ENCODE data around the gene BLMH.

The BLMH gene

GRCh38 chr17:30304778-30305177 lies 13.0 kb upstream of the BLMH start:
- no peak for DNase-seq

- no peak for DNase-seq
Measured at GRCh38 chr17:30302241-30302640, 10.5 kb upstream of the BLMH start.

DNA sequence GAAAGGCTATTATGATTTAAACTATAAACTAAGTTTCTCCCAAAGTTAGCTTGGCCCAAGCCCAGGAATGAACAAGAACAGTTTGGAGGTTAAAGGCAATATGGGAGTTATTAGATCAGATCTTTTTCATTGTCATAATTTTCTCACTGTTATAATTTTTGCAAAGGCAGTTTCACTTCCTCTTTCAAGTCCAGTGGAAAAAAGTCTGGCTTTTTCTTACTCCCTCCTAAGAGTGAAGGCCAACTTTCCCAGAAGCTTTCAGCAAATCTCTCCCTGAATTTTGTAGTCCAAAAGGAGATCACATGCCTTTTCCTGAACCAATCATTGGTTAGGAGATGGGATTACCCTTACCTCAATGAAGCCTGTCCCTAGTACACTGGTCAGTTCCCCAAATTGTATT lies 9.1 kb upstream of the BLMH start:
- DNase-seq = peak; percentile 73

DNA sequence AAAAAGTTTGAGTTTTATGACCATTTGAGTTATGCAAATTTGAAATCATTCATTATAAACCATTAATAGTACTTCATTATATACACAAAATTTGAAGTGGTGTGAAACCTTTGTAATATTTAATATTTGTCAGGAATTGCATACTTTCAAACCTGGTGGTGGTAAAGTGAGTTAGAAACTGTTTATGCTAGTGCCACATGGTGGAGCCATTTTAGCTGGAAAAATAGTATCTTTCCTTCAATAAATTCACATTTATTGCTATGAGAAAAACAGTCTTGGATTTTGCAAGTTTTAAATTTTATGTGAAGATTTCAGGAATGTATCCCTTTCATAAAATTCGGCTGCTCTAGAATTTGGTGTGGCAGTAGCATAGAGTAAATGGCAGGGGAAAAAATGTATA lies 7.3 kb upstream of the BLMH start:
- no peak for DNase-seq

DNA sequence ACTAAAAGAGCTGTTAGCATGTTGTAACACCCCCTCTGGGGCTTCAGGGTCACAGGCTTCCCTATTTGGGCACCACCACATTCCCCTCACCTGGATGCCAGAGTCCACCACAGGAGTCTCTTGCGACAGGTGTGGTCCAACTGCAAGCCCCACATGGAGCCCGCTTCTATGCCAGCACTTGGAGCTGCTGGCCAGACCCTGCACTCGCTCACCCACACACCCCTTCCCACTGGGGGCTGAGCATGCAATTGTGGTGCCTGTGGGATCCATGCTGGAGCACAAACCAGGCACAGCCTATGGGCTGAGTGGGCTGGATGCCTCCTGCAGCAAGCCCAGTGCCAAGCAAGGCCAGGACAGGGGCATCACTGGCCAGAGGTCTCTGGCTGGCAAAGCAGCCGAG lies 6.0 kb upstream of the BLMH start:
- no peak for DNase-seq

GRCh38 chr17:30296499-30297080 lies 4.8 kb upstream of the BLMH start:
- DNase-seq = peak; percentile 51

- DNase-seq = no peak
Measured at GRCh38 chr17:30292286-30292858, 628 bp upstream of the BLMH start.

GRCh38 chr17:30290696-30291542 lies 825 bp downstream of the BLMH start:
- DNase-seq = peak; percentile 18

GRCh38 chr17:30290077-30290476 lies 1.7 kb downstream of the BLMH start:
- no peak for DNase-seq

- DNase-seq = no peak
Measured at GRCh38 chr17:30279156-30279555, 12.6 kb downstream of the BLMH start.

GRCh38 chr17:30278032-30278431 lies 13.7 kb downstream of the BLMH start:
- DNase-seq = no peak

GRCh38 chr17:30275911-30276310 lies 15.8 kb downstream of the BLMH start:
- no peak for DNase-seq

DNA sequence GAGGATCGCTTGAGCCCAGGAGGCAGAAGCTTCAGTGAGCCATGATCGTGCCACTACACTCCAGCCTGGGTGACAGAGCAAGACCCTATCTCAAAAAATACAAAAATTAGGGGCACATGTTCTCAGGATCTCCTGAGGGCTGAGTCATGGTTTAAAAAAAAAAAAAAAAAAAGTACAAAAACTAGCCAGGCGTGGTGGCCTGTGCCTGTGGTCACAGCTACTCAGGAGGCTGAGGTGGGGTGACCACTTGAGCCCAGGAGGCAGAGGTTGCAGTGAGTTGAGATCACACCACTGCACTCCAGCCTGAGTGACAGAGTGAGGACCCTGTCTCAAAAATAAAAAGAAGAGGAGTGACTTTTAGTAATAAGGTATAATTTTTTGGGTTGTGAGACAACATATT lies 16.9 kb downstream of the BLMH start:
- DNase-seq = no peak

GRCh38 chr17:30273373-30273772 lies 18.4 kb downstream of the BLMH start:
- DNase-seq = no peak

GRCh38 chr17:30271102-30271501 lies 20.6 kb downstream of the BLMH start:
- no peak for DNase-seq

- DNase-seq = no peak
Measured at GRCh38 chr17:30267625-30268024, 24.1 kb downstream of the BLMH start.

DNA sequence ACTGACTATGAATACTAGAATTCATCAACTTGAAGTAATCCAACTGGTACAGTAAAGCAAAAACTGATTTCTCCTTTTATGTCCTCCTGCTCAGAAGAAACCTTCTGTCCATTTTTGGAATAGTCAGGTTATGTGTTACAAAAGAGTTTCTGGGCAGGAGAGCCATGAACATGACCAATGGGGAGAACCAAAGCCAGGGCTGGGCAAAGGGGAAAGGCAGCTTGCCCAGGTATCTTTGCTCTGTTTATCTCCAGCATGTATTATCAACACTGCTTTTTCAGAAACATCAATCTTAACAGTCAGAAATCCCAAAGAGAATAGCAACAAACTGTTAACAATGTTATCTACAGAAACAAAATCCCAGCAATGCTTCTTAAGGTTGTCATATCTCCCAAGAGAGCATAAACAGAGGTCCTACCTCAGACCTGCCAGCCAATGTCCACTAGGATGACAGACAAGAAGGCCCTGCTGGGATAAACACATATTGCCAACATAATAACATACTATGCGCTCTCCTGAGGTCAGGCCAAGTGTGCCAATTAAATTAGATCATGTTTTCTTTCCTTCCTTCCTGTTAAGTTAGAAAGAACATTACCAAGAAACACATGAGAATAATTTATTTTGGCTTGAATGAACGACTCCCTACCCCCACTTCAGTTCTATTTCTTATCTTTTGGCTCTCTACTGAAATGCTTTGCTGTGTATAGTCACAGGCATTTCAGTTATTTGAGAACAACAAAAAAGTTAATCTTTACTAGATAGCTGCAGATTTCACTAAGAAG lies 28.0 kb downstream of the BLMH start:
- DNase-seq = no peak

- no peak for DNase-seq
Measured at GRCh38 chr17:30256756-30257506, 34.8 kb downstream of the BLMH start.

DNA sequence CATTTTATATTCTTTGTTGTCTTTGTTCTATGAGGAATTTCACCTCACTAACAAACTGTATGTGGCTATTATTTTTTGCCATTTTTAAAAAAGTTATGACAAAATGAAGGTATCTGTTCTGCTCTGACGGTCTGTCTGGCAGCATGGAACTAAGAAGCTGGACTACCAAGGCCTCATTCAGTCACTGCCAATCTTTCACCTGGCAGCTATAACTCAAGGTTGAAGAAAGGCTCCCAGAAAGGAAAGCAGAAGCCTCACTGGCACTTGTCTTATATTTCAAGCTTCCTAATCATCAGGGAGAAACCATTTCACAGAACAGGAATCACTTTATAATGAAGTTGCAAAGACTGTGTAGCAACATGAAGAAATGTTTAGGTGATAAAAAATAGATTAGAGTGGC lies 37.6 kb downstream of the BLMH start:
- no peak for DNase-seq

GRCh38 chr17:30253312-30253711 lies 38.4 kb downstream of the BLMH start:
- no peak for DNase-seq

DNA sequence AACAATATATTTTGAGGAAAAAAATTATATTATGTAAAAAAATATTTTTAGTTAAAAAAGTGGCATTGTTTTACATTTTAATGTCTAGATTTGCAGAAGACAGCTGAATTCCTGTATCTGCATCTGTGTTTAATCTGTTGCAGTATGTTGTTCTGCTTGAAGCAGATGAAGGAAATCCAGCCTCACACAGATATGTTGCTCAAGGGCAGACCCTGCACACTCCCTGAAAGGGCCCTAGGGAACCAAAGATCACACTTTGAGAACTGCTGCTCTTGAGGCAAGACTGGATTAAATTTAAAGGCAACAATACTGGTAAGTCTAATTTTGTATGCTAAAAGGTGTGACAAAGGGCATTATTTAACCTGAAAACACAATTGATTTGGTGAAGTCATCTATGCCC lies 39.8 kb downstream of the BLMH start:
- DNase-seq = no peak

GRCh38 chr17:30249460-30249859 lies 42.3 kb downstream of the BLMH start:
- no peak for DNase-seq

DNA sequence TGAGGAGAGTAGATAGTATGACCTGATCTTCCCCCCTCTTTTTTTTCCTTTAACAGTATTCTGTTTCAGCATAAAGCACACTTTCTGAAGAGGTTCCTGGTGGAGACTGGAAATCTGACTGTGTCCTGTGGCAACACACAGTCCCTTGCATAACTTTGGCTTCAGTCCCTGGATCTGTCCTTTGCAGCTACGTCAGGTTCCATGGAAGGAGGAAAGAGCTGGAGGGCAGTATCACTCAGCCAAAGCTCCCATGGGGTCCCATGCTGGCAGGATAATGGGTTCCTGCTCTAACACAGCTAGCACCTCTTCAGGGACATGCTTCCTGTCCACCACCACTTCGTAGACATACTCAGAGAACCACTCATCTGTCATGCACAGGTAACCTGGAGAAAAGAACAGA lies 43.0 kb downstream of the BLMH start:
- no peak for DNase-seq

Data from suppressor macrophage treated with lipopolysaccharide for 4 hours (primary cell).